OCI-LY1 (cell line): ENCODE results near the gene STK11.

Source experiments
- H2AFZ ChIP-seq: fragments of 200-600 bp; sonication (generic), shearing (Covaris generic); 2 replicates; pipeline ENCODE4 v1.6.0; 2014; ENCODE audit warnings: antibody characterized with exemption, mild to moderate bottlenecking, low read length
- H3F3A ChIP-seq: fragments of 200-600 bp; sonication (generic), shearing (Covaris generic); 2 replicates; pipeline ENCODE4 v1.6.0; 2014; ENCODE audit warnings: mild to moderate bottlenecking, antibody characterized with exemption, low read length, moderate library complexity; ENCODE audit not compliant: insufficient read depth
- H3K27ac ChIP-seq: fragments of 200-600 bp; sonication (generic); 2 replicates; pipeline ENCODE4 v1.5.1; 2014; ENCODE audit warnings: low read length, mixed run types, mild to moderate bottlenecking, low read depth; ENCODE audit not compliant: poor library complexity, severe bottlenecking
- H3K27me3 ChIP-seq: fragments of 200-600 bp; sonication (generic); 2 replicates; pipeline ENCODE4 v1.6.0; 2014; ENCODE audit warnings: antibody characterized with exemption, mild to moderate bottlenecking, low read length, moderate library complexity; ENCODE audit not compliant: insufficient read depth
- H3K36me3 ChIP-seq: fragments of 200-600 bp; sonication (generic); 2 replicates; pipeline ENCODE4 v1.6.1; 2014; ENCODE audit warnings: mild to moderate bottlenecking, antibody characterized with exemption, low read length, moderate library complexity, mixed read lengths; ENCODE audit not compliant: insufficient read depth
- H3K4me1 ChIP-seq: fragments of 200-600 bp; sonication (generic); 2 replicates; pipeline ENCODE4 v1.5.1; 2014; ENCODE audit warnings: mild to moderate bottlenecking, low read length, moderate library complexity; ENCODE audit not compliant: insufficient read depth, severe bottlenecking
- H3K4me2 ChIP-seq: fragments of 200-600 bp; sonication (generic), shearing (Covaris generic); 2 replicates; pipeline ENCODE4 v1.6.1; 2014; ENCODE audit warnings: low read length
- H3K4me3 ChIP-seq: fragments of 200-600 bp; sonication (generic); 2 replicates; pipeline ENCODE4 v1.5.1; 2014; ENCODE audit warnings: low read length, low read depth, mild to moderate bottlenecking, mixed read lengths; ENCODE audit not compliant: poor library complexity, severe bottlenecking
- H3K79me2 ChIP-seq: fragments of 200-600 bp; shearing (Covaris generic); 2 replicates; pipeline ENCODE4 v1.6.1; 2016; ENCODE audit warnings: mixed run types, low read length, mixed read lengths; ENCODE audit not compliant: insufficient read depth
- H3K9ac ChIP-seq: fragments of 200-600 bp; sonication (generic), shearing (Covaris generic); 2 replicates; pipeline ENCODE4 v1.6.1; 2014; ENCODE audit warnings: mild to moderate bottlenecking, low read length, mixed read lengths
- H3K9me2 ChIP-seq: fragments of 200-600 bp; sonication (generic), shearing (Covaris generic); 2 replicates; pipeline ENCODE4 v1.6.1; 2014; ENCODE audit warnings: low read depth, mild to moderate bottlenecking, low read length, mixed read lengths
- H3K9me3 ChIP-seq: fragments of 200-600 bp; shearing (Covaris generic); 2 replicates; pipeline ENCODE4 v1.6.1; 2014; ENCODE audit warnings: low read length, mixed read lengths
- H4K20me1 ChIP-seq: fragments of 200-600 bp; sonication (generic), shearing (Covaris generic); 2 replicates; pipeline ENCODE4 v1.6.0; 2016; ENCODE audit warnings: mild to moderate bottlenecking, low read length; ENCODE audit not compliant: insufficient read depth
- EZH2 ChIP-seq: fragments of 200-600 bp; sonication (generic), shearing (Covaris generic); IDR thresholded peaks from 2 replicates; pipeline ENCODE4 v1.8.0; 2017; ENCODE audit warnings: borderline replicate concordance, mixed run types, mild to moderate bottlenecking, antibody characterized with exemption, low read length, moderate library complexity, mixed read lengths
- TF ChIP-seq, protein P1 (sequence below): fragments of 200-600 bp; sonication (generic), shearing (Covaris generic); IDR thresholded peaks from 2 replicates; pipeline ENCODE4 v1.5.1; 2017; ENCODE audit warnings: mild to moderate bottlenecking, antibody characterized with exemption, low read length, moderate library complexity, mixed read lengths

The STK11 gene

DNA sequence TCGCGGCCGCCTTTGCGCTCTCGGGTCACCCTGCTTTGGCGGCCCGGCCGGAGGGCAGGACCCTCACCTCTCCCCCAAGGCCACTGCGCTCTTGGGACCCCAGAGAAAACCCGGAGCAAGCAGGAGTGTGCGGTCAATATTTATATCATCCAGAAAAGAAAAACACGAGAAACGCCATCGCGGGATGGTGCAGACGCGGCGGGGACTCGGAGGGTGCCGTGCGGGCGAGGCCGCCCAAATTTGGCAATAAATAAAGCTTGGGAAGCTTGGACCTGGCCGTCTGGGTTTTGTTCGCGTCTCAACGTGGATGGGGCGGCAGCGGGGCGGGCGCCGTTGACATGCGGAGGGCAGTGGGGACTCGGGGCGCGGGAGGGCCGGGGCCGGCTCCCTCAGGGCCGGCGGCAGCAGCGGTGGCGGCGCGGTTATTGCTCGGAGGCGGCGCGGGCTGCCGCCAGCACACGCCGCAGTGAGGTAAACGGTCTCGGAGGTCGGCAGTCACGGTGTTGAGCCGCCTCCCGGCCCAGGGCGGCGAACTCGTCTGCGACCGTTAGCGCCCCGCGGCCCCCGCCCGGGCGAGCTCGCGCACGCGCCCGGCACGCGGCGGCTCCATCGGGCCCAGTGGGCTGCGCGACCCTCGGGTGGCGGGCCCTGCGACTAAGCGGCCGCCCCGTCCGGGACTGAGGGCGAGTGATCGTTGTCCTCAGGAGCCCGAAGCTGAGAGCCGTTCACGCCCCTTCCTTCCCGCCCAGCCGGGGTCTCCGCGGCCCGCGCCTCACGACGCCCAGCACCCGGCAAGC, 22.8 kb downstream of the STK11 start:
- H3K4me3 ChIP-seq, result no peak overlapping the region
- H3K27ac ChIP-seq, result no peak overlapping the region
- TF ChIP-seq, protein P1, sequence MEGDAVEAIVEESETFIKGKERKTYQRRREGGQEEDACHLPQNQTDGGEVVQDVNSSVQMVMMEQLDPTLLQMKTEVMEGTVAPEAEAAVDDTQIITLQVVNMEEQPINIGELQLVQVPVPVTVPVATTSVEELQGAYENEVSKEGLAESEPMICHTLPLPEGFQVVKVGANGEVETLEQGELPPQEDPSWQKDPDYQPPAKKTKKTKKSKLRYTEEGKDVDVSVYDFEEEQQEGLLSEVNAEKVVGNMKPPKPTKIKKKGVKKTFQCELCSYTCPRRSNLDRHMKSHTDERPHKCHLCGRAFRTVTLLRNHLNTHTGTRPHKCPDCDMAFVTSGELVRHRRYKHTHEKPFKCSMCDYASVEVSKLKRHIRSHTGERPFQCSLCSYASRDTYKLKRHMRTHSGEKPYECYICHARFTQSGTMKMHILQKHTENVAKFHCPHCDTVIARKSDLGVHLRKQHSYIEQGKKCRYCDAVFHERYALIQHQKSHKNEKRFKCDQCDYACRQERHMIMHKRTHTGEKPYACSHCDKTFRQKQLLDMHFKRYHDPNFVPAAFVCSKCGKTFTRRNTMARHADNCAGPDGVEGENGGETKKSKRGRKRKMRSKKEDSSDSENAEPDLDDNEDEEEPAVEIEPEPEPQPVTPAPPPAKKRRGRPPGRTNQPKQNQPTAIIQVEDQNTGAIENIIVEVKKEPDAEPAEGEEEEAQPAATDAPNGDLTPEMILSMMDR, result no peak
- no peak for TF ChIP-seq EZH2
- no peaks in the 10 kb centered on the region for H3K9me3 ChIP-seq
- H3F3A ChIP-seq, result no peaks in the 10 kb centered on the region
- no peak overlapping the region for H3K4me2 ChIP-seq
- no peak overlapping the region for H3K9ac ChIP-seq
- no peaks in the 10 kb centered on the region for H3K79me2 ChIP-seq
- no peak overlapping the region for H2AFZ ChIP-seq
- no peaks in the 10 kb centered on the region for H4K20me1 ChIP-seq
- no peaks in the 10 kb centered on the region for H3K4me1 ChIP-seq
- no peaks in the 10 kb centered on the region for H3K9me2 ChIP-seq
- H3K27me3 ChIP-seq, result no peaks in the 10 kb centered on the region; the same call in 1 of the 2 replicates
- peaks cover 33% of the 10 kb centered on the region for H3K36me3 ChIP-seq

DNA sequence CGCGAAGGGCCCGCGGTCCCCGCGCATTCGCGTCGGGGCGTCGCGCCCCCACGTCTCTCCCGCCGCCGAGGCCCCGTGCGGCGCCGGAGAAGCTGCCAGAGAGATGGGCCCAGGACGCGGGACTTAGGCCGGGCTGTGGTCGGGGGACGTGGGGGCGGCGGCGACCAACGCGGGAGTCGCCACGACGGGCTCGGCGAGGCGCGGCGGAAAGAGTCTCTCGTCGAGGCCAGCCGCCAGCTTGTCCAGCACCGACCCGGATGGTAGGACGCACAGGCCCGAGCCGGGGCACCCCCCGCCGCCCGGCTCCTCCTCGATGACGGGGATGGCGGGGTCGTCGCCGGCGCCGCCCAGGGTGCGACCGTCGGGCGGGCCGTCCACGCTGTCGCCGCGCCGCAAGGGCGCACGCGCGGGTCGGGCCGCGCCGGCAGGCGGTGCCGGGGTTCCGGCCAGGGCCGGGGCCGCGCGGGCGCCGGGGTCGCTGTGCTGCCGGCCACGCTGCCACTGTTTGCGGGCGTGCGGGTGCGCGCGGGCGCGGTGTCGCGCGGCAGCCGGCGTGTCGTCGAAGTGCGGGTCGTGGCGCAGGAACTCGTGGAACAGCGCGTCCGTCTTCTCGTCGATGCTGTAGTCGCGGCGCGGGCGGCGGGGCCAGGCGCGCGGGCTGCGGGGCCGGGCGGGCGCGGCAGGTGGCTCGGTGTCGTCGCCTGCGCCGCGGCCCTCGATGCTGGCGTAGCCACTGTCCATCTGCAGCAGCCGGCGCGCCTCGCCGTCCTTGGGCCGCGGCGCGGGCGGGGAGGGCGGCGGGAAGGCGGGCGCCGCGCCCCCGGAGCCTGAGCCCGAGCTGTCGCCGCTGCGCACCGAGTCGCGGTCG, 23.7 kb downstream of the STK11 start:
- Histone ChIP-seq H4K20me1 (no peaks in the 10 kb centered on the region), H3K9me3 (no peaks in the 10 kb centered on the region), H2AFZ (no peak overlapping the region), H3K4me2 (no peak overlapping the region), H3K9ac (no peak overlapping the region), H3K36me3 (peaks cover 26% of the 10 kb centered on the region), H3K27ac (no peak overlapping the region), H3K9me2 (no peaks in the 10 kb centered on the region), H3F3A (no peaks in the 10 kb centered on the region), H3K4me1 (no peaks in the 10 kb centered on the region), H3K4me3 (no peak overlapping the region), H3K79me2 (no peaks in the 10 kb centered on the region), H3K27me3 (no peaks in the 10 kb centered on the region; the same call in 1 of the 2 replicates)
- TF ChIP-seq, protein P1, result no peak
- no peak for TF ChIP-seq EZH2

DNA sequence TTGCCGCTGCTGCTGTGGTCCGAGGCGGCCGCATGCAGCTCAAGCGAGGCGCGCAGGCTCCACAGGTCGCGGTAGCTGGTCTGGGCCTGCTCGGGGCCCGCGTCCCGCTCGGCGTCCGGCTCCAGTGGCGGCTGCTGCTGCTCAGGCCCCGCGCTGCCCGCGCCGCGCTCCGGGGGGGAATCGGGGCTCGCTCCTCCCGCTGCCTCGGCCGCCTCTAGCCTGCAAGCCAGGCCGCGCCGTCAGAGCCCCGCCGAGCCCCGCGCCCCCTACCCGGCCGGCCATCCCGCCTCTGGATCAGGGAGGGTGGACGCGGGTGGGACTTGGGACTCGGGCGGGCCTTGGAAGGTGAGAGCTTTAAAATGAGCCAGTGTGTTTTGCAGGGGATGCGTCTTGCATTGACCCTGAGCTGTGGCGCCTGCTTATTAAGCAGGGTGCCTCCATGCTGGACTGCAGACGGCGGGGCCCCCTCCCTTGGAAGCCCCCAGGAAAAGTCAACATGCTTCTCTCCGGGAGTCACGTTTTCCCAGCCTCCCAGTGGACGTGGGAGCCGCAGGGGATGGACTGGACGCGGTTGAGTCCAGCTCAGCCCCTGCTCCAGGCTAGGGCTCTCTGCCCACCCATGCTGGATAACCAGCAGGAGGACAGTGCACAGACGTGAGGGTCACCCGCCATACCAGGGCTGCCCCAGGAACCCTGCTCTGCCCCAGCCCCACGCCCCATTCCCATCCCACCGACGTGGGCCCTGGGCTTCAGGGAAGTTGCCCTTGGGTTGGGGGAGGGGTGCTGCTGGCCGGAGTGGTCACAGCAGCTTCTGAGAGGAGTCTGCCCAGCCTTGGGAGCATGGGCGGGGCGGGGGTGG, 24.6 kb downstream of the STK11 start:
- no peak overlapping the region for H2AFZ ChIP-seq
- no peak overlapping the region for H3K9ac ChIP-seq
- H3K27me3 ChIP-seq, result no peaks in the 10 kb centered on the region; the same call in 1 of the 2 replicates
- no peaks in the 10 kb centered on the region for H3K79me2 ChIP-seq
- no peak overlapping the region for H3K27ac ChIP-seq
- no peaks in the 10 kb centered on the region for H3K9me3 ChIP-seq
- H3K9me2 ChIP-seq, result no peaks in the 10 kb centered on the region
- H3K4me2 ChIP-seq, result no peak overlapping the region
- H4K20me1 ChIP-seq, result no peaks in the 10 kb centered on the region
- no peaks in the 10 kb centered on the region for H3K4me1 ChIP-seq
- no peaks in the 10 kb centered on the region for H3F3A ChIP-seq
- H3K4me3 ChIP-seq, result no peak overlapping the region
- TF ChIP-seq EZH2, result no peak
- TF ChIP-seq, protein P1, result no peak
- H3K36me3 ChIP-seq, result peaks cover 22% of the 10 kb centered on the region
